Sigmoid colon (tissue), 4 donors: Measurements from ENCODE around the gene ATG5.

Source experiments
- CTCF ChIP-seq, 4 experiments: fragments of 450-650 bp in 3 of 4; fragments of 200-600 bp in 1 of 4; IDR thresholded peaks; one replicate each; pipeline ENCODE4 v1.5.1; 2016 to 2019; ENCODE audit warnings: antibody characterized with exemption in 4 of 4, mild to moderate bottlenecking in 3 of 4, moderate library complexity in 2 of 4
- EP300 ChIP-seq, 4 donors: sonication (generic); formaldehyde crosslinking; IDR thresholded peaks; one replicate each; pipeline ENCODE4 v1.6.1; 2017; ENCODE audit warnings: antibody characterized with exemption in 4 of 4
- POLR2A ChIP-seq, 2 donors: fragments of 450-650 bp; IDR thresholded peaks; one replicate each; pipeline ENCODE4 v1.6.1; 2016; ENCODE audit warnings: antibody characterized with exemption in 2 of 2, mild to moderate bottlenecking in 2 of 2, moderate library complexity in 2 of 2
- POLR2AphosphoS5 ChIP-seq, 4 donors: sonication (generic); formaldehyde crosslinking; IDR thresholded peaks; one replicate each; pipeline ENCODE4 v1.6.1; 2017; ENCODE audit warnings: antibody characterized with exemption in 4 of 4

GRCh38 chr6:106162921-106163320 lies 162.6 kb downstream of the ATG5 start:
- TF ChIP-seq CTCF (IDR thresholded peaks at IDR 0.05) (no peak), POLR2A (IDR thresholded peaks at IDR 0.05) (no peak), EP300 (IDR thresholded peaks at IDR 0.05) (no peak), POLR2AphosphoS5 (IDR thresholded peaks at IDR 0.05) (no peak)
